ELR (cell line): Measurements from ENCODE around the gene FOXO1.
A peak's percentile ranks its signal among the peaks of the same experiment; 100 is the strongest.

Experiments used
- DNase-seq: peaks from one replicate; pipeline ENCODE4 v3.0.0-alpha.2; 2015; ENCODE audit warnings: low read depth

Gene FOXO1

DNA sequence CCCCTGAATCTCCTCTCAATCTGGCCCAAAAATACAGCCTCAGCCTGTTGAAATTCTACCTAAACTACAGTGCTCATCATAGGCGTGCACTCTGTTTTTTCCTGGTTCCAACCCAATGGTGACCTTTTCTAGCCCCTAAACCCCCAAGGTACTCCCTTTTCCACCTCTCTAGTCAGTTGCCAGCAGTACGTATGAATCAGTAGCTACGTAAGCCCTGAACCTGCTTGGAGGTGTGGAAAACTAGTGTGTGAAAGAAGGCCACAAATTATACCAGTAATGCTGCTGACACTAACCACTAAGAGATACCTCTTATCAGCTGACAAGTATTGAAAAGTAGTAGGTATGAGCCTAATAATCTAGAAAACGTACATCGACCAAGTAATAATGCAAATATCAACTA, 60.9 kb downstream of the FOXO1 start:
- DNase-seq = no peak

DNA sequence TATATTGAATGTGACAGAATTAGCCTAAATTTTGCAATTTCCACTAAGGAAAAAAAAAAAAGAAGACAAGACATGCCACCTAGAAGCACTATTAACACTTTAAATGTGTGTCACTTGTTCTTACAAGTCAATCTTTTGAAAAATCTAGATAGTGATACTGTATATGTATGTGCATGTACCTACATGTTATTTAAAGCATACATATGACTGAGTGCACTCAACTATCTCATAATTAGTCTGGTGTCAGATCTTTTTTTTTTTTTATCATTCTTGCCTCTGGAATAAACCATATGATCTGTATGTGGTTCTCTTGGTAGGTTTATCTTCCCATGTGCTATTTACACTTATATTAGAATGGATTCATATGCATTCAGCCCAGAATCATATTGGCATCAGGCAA, 62.3 kb downstream of the FOXO1 start:
- no peak for DNase-seq

DNA sequence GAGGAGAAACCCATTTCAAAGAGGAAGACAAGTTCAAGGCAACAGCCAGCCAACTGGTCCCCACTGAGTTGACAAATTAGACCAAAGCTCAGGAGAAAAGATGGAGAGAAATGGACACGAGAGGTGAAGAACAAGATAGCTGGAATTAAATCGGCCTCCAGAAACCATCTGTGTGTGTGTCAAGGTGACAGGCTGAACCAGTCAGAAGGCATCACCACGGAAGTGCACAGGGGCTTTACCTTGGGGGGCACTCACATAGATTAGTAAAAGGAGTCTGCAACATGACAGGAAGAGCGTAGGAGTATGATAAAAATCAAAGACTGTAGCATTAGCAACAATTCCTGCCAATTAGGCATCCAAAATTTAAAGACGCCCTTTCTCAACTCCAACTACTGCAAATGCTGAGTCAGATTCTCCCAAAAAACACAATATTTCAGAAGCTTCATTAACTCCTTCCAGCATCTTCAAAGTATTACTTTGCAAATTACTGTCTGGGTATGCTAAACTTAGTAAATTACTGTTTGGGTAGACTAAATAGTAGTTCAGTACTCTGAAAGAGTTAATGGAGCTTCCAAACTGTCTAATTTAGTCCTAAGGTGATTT, 66.2 kb downstream of the FOXO1 start:
- no peak for DNase-seq

DNA sequence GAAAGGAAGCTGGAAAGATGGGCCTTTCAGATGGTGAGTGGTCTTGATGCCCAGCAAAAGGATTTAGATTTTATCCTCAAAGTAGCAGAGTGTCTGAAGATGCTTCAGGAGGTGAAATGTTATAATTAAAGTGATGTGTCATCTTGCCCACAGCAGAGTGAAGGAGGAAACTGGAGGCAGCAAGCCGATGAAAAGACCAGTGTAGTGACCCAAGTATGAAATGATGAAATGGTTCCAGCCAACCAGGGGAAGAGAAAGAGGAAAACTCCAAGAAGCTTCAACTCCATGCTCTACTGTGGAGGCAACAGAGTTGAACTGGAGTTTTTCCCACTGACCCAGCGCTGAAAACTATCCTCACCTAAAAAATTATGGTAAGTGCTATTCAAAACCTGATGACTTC, 66.7 kb downstream of the FOXO1 start:
- no peak for DNase-seq

DNA sequence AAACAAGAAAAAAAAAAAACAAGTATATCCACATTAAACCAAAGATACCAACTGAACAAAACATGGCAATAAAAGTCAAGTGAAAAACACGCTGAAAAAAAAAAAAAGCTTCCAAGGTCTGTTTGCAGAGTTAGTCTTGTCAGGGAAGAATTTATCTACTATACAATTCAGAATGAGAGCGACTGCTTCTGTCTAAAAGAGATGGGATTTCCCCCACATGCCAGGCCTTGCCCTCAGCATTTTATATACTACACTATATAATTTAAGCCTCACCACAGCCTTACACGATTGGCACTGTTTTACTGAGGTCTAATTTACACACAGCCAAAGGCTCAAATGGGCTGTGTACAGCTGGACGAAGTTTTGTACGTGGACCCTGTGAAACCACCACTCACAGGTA, 67.3 kb downstream of the FOXO1 start:
- no peak for DNase-seq

DNA sequence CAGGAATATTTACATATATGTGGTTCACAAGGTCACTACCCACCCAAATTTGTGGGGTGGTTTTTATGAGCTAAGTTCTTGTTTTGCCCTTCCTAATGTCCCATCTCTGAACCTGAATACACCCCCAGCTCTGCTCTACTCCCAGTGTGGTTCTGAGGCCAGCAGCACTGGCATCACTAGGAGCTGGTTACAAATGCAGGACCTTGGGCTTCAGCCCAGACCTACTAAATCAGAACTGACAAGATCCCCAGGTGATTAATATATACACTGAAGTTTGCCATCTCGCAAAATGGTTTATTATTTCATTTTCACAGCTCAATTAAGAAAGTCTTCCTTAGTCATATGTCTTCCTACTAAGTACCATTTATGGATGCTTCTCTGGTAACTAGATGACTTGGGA, 67.9 kb downstream of the FOXO1 start:
- DNase-seq = no peak

DNA sequence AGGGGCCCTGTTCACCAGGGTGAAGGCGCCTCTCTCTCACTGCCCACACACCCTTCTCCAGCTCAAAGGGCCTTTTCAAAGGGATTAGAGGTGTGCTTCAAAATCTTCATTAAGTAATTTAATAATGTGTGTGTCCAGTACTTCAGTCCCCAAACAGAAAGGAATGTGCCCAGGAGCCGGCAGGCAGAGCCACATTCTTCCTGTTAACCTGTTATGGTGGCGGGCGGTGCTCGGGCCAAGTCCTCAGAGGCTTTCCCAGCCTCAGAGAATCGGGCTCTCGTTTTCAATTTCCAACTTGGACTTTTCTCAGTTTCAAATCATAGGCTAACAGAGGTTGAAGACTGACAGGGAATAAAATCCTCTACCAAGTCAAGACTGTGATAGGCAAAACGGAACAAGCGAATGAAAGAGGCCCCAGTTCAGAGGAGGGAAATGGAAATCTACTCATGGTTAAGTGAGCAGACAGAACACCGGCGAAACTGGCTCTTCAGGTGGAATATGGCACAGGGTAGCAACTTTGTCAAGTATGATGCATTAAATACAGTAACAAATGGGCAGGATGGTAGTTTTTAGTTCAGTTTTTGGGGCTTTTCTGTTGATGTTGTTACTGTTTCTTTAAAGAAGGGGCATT, 68.6 kb downstream of the FOXO1 start:
- no peak for DNase-seq

DNA sequence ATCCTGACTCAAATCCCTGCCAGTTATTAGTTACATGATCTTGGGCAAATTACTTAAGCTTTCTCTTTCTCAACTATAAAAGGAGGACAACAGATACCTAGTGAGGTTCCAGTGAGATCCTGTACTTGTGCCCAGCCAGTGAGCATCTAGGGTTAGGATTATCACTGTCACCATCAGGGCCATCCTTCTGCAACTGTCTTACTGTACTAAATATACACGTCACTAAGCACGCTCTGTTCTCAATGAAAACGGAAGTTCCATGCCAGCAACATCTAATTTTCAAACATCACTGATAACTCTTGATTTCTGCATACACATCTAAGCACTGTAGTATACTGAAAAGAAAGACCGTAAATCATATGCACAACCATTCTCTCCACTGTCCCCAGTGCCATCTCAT, 70.0 kb downstream of the FOXO1 start:
- no peak for DNase-seq

DNA sequence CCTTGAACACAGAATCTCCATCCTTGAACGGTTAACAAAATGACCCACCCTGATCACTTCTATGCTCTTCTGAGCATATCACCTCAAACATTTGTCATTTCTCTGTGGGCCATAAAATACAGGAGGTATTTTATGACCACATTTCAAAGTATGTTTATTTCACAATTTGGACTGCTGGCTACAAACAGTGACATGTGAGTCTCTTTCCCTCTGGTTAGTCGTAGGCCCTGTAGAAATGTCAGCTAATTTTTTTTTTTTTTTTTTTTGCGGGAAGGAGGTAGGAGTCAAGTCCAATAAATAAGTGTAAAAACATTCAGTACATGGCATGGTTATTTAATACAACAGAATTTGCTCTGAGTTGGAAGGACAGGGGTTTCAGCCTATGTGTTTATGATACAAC, 70.7 kb downstream of the FOXO1 start:
- DNase-seq = no peak

DNA sequence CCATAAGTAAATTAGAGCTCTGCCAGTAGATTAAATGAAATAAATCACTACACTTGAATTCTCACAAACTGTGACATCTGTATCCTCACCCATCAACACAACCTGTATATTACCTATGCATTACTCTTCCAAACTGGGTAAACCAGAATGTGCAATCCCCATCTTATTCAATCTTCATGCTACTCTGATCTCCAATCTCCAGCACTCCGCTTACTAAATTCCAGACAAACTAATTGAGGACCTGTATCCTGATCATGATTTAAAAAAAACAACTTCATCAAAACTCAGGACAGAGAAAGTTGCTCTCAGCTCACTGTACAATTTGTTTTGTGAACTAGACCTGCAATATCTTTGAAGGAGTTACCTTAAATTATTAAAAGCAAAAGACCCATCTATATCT, 74.4 kb downstream of the FOXO1 start:
- DNase-seq = no peak

DNA sequence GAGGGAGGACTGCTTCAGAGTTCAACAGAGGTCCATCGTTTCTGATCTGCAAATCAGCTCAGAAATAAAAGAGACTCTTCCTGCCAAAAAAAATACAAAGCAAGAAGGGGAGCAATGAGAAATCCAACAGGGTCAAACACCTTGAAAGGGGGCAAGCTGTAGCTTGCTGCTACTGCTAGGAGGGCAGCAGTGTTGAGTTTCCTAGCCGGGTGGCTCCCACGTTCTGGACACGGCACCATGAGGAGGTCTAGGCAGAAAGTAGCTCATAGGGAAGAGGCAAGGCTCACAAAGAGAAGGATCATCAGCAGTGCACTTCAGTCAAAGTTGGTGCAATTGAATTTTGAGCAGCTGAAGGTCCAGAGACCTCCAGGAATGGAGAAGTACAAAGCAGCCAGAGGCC, 75.3 kb downstream of the FOXO1 start:
- no peak for DNase-seq

DNA sequence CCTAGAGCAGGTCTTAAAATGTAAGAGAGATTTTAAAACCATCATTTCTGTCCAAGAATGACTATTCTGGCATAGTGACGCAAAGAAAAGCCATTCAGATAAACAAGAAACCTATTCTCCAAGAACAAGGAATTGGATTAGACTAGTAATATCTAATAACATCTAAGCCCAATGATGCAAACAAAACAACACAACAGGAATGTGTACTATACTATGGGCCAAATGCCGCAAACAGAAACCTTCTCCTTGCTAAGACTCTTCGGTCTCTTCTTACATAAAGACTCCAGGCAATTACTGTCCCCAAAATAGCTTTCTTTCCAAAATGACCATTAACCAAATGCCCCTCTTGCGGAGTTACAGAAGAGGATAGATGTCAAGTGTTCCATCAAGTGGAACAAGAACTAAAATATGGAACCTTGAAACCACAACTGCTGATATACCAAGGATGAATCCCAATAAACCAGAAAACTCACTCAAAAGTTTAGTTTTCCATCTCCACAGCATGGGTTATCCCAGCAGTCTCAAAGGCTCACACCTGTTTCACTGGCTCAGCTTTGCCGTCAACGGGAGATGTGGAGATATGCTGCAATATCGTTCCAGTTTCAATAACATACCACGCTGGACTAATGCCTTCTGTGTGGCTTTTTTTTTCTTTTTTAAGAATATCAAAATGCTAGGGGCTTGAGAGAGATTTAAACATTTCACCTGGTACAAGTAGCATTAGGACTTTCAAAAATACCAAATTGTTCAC, 76.2 kb downstream of the FOXO1 start:
- DNase-seq = no peak

DNA sequence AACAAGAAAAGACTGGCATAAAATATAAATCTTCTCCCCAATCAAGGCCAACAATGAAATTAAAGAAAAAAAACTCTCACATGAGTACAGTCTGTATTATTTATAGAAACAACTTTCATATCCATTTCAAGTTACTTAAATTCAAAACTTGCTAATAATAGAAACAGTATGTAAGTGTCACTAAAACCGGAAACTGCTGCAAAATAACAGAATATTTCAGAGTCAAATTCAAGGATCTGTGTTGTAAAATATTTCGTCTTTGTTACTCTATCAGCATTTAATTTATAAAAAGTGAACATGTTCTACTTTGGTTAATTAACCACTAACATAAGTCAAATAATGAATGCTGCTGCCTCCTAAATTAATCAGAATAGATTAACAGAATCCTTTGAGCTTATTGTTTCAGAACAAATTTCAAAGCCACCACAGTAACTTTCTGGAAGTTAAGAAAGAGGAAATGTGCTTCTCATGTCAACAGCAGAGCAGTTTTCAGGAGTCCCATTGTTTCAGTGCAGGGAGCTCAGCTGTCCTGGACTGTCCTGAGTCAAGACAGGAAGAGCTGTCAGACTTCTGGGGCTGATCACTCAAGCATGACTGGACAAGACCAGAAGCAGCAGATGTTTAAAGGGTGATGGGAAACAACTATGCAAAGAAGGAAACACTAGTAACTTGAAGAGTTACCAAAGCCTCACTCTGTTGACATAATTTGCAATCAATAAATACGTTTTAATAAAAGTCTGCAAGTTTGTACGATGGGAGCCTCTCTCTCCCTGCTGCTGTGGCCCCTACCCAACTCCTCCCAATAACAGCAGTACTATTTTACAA, 76.9 kb downstream of the FOXO1 start:
- peak; percentile 22 for DNase-seq

DNA sequence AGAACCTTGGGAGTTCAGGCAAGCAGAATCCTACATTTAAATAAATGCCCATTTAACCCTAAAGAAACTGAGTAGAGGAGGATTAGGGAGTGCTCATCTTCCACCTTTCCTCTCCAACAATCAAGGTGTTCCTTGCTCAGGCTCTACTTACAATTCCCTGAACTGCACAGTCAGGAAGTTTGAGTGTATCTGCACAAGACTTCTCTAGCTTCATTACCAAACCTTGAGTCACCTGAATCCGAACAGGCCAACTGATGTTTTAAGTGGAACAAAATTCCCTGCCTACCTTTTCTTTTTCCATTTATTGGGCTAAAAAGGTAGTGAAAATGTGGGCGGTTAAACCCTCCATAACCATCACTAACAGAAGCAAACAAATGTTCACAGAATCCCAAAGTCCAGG, 78.3 kb downstream of the FOXO1 start:
- no peak for DNase-seq

DNA sequence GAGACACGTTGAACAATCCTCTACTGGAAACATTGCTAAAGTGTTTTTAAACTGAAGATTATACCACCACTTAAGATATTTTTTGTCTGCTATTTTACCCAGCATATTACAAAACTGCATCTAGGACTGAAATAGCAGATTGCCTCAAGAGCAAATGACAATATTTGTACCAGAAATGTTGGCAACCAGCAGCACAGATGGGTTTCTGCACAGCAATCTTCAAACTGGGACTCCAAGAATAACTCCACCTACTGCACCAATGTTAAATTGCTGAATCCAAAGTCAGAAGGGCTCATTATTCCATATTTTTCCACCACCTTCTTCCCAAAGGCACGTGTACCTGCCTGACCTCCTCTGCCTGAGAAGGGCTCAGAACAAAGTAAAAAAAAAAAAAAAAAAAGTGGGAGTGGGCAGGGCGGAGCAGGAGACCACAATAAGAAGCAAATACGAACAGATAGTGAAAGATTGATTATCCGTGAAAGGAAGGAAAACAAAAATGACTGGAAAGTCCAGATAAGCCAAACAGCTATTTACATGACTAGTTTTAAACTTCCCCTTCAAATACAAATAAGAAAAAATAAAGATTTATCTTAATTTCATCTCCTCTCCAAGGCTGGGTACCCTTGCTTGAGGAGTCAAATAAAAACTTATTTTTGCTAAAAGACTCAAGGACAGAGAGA, 79.4 kb downstream of the FOXO1 start:
- DNase-seq = no peak

DNA sequence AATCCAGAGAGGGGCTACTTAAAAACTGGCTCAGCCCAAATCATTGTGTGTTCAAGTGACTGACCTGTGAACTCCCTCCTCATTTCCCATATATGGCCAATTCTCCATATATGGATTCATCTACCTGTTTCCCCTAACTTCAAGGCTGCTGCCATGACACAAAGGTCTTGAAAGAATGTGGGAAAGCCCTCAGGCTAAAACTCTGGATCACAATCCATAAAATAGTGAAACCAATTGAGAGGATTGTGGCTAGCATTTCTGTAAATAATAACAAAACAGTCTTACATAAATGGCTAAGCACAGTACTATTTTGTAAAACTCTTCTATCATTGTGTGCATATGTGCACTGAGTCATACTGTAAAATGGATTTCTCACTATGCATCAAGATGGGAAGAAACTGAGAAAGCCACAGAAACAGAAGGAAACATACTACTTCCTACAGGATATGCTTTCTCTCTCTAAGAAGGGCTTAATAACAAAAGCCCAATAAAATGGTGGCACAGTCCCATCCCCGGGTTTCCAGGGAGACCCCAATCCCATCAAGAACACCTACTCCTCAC, 80.5 kb downstream of the FOXO1 start:
- DNase-seq = peak; percentile 9

DNA sequence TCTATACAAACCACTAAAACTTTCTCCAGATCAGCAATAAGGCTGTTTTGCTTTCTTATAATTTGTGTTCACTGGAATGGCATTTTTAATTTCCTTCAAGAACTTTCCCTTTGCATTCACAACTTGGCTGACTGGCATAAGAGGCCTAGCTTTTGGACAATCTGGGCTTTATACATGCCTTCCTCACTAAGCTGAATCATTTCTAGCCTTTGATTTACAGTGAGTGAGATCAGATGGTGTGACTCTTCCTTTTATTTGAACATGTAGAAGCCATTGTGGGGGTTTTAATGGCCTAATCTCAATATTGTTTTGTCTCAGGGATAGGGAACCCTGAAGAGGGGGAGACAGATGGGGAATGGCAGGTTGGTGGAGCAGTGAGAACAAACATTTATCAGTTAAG, 82.7 kb downstream of the FOXO1 start:
- DNase-seq = no peak

DNA sequence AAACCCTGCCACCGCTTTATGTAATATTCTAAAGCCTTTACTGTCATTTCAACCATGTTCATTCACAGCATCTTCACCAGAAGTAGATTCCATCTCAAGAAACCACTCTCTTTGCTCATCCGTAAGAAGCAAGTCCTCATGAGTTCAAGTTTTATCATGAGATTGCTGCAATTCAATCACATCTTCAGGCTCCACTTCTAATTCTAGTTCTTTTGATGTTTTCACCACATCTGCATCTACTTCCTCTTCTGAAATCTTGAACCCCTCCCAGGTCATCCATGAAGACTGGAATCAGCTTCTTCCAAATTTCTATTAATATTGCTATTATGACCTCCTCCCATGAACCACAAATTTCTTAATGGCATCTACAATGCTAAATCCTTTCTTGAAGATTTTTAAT, 83.9 kb downstream of the FOXO1 start:
- no peak for DNase-seq

DNA sequence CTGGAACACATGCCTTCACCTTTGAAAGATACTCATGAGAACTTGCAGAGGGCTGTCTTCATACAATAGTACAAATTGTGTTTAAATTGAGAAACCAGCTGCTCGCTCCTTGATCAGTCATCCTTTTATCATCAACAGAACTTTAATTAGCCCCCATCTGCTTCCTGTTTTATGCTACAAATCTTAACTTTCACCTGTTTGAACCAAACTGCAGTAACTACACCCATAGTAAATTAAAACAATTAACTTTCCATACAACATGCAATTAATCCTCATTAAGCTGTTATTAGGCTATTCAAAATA, 85.2 kb downstream of the FOXO1 start:
- DNase-seq = no peak

DNA sequence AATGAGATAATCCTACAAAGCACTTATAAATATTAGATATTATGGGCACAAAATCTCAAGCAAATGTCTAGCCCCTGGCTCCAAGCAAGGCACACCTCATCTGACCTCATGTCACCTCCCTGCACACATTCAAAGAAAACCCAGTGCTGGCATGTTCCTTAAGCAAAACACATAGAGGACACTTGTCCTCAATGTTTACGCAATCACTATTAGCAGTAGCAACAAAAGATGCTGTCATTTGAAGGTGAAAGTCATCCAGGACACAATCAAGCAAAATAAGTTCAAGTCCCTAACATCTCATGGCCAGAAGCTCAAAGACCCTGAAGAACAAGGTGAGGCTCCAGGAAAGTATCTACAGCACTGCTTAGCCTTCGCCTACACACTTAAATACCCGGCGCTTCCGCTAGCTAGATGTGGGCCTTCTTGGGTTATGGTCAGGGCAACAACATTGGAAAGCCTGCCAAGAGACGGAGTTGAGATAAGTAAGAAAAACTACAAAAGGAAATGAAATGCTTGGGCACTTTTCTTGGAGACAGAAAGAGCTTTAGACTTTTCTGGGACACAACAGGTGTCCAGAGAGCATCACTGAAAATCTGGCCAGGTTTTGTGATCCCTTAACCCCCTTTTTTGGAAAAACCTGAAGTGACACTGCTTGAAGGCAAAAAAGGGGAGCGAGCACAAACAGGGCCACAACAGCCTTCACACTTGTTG, 85.7 kb downstream of the FOXO1 start:
- DNase-seq = no peak

DNA sequence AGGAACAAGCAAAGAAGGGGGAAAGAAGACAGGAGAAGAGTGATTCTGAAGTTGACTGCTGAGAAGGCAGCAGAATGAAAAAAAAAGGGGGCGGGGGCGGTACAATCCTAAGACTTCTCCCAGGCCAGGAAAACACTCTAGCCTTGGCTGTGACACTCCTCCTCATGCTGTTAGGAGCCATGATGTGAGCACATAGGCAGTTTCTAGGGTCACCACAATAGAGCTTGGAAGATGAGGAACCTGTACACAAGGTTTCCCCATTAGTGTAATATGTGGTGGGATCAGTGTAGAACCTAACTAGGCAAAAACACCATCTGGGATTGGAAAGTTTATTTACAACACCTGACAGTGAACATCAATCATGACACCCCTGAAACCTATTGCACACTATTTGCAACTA, 86.9 kb downstream of the FOXO1 start:
- no peak for DNase-seq
